Upper lobe of left lung (tissue), 4 donors: ENCODE results near the gene FPGS.

Experiments used
- CTCF ChIP-seq, 6 experiments: fragments of 450-650 bp in 4 of 6; fragments of 200-600 bp in 2 of 6; sonication (generic) in 2 of 6; IDR thresholded peaks; one replicate each; pipeline ENCODE4 v1.5.1; 2016 to 2019; ENCODE audit warnings: antibody characterized with exemption in 6 of 6
- POLR2A ChIP-seq, 4 donors: fragments of 450-650 bp; IDR thresholded peaks; one replicate each; pipeline ENCODE4 v1.5.1; 2016 to 2017; ENCODE audit warnings: antibody characterized with exemption in 4 of 4, mild to moderate bottlenecking in 2 of 4
- POLR2AphosphoS5 ChIP-seq, 2 donors: sonication (generic); formaldehyde crosslinking; IDR thresholded peaks; one replicate each; pipeline ENCODE4 v1.5.1; 2017; ENCODE audit warnings: antibody characterized with exemption in 2 of 2

- TF ChIP-seq CTCF (IDR thresholded peaks at IDR 0.05) (no peak), POLR2A (IDR thresholded peaks at IDR 0.05) (no peak), POLR2AphosphoS5 (IDR thresholded peaks at IDR 0.05) (no peak)
Observed at GRCh38 chr9:127761061-127761460, 41.6 kb upstream of the FPGS start.
